PC-9 (cell line): ENCODE measurements around the gene USP48.

Source experiments
- EZH2 ChIP-seq: fragments of 200-600 bp; sonication (generic); IDR thresholded peaks from 2 replicates; pipeline ENCODE4 v1.8.0; 2017; ENCODE audit warnings: antibody characterized with exemption, low read depth
- TF ChIP-seq, protein P1 (sequence below): fragments of 200-600 bp; sonication (generic); conservative IDR thresholded peaks from 2 replicates; pipeline ENCODE4 v1.6.1; 2017; ENCODE audit warnings: mixed run types, antibody characterized with exemption, mild to moderate bottlenecking, moderate library complexity

DNA sequence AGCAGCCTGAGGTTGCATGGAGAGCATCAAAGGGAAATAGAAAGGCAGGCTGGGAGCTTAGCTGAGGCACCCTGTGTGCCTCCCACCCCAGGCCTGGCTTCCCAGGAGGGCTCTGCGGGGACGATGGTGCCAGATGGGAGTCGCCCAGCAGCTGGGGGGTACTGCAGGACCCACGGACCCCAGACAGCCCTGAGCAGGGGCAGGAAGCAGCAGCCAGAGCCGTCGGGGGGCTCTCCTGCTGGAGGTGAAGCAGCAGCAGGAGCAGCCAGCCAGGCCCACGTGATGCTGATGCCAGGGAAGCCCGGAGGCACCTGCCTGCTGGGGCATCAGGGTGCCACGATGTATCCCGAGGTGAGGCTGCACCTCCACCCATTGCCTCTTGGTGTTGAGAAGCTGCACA, 134.2 kb downstream of the USP48 start:
- TF ChIP-seq, protein P1, sequence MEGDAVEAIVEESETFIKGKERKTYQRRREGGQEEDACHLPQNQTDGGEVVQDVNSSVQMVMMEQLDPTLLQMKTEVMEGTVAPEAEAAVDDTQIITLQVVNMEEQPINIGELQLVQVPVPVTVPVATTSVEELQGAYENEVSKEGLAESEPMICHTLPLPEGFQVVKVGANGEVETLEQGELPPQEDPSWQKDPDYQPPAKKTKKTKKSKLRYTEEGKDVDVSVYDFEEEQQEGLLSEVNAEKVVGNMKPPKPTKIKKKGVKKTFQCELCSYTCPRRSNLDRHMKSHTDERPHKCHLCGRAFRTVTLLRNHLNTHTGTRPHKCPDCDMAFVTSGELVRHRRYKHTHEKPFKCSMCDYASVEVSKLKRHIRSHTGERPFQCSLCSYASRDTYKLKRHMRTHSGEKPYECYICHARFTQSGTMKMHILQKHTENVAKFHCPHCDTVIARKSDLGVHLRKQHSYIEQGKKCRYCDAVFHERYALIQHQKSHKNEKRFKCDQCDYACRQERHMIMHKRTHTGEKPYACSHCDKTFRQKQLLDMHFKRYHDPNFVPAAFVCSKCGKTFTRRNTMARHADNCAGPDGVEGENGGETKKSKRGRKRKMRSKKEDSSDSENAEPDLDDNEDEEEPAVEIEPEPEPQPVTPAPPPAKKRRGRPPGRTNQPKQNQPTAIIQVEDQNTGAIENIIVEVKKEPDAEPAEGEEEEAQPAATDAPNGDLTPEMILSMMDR: no peak
- no peak for TF ChIP-seq EZH2
